ENCODE data around the gene AUNIP.

AUNIP gene

GRCh38 chr1:25875154-25875855 is 16.0 kb upstream of the AUNIP start, which contains the start of gene PAQR7 (continued):
- TF ChIP-seq ZNF155 (tag by site-specific recombination; IDR thresholded peaks at IDR 0.05) = no peak
- no peak for TF ChIP-seq ZBTB49 (tag by site-specific recombination; IDR thresholded peaks at IDR 0.05; ENCODE audit: low read depth)
- TF ChIP-seq ZFHX2 (tag by site-specific recombination; conservative IDR thresholded peaks at IDR 0.05) = peak; percentile 84
- no peak for TF ChIP-seq ZNF114 (tag by site-specific recombination; IDR thresholded peaks at IDR 0.05)
- TF ChIP-seq SALL2 (tag by site-specific recombination; IDR thresholded peaks at IDR 0.05; ENCODE audit: borderline replicate concordance) = no peak
- TF ChIP-seq ZBTB8A (tag by site-specific recombination; IDR thresholded peaks at IDR 0.05) = peak; percentile 92
- TF ChIP-seq TCF7L2 (IDR thresholded peaks at IDR 0.05; ENCODE audit: borderline replicate concordance, low read depth, low read length) = peak; percentile 70; the same call in 1 of the 2 replicates
- no peak for TF ChIP-seq ZNF24 (tag by site-specific recombination; IDR thresholded peaks at IDR 0.05)
- no peak for TF ChIP-seq ZNF548 (tag by site-specific recombination; IDR thresholded peaks at IDR 0.05)
- no peak for TF ChIP-seq ZNF10 (tag by site-specific recombination; IDR thresholded peaks at IDR 0.05)
- TF ChIP-seq SCRT2 (tag by site-specific recombination; IDR thresholded peaks at IDR 0.05) = peak; percentile 91
- TF ChIP-seq ZNF658 (tag by site-specific recombination; IDR thresholded peaks at IDR 0.05) = no peak
- TF ChIP-seq ZNF624 (tag by site-specific recombination; IDR thresholded peaks at IDR 0.05) = no peak
- TF ChIP-seq ZNF292 (tag by site-specific recombination; IDR thresholded peaks at IDR 0.05; ENCODE audit: borderline replicate concordance, low read depth) = no peak
- peak; percentile 83 for TF ChIP-seq ZBTB20 (tag by site-specific recombination; IDR thresholded peaks at IDR 0.05)
- peak; percentile 89 for TF ChIP-seq PATZ1 (tag by site-specific recombination; IDR thresholded peaks at IDR 0.05)
- 0 out of 2 replicates have a peak, but pooled peaks have one; percentile 68 for TF ChIP-seq PRDM2 (tag by site-specific recombination; IDR thresholded peaks at IDR 0.05; ENCODE audit: borderline replicate concordance)
- TF ChIP-seq ZNF416 (tag by site-specific recombination; IDR thresholded peaks at IDR 0.05) = no peak
- TF ChIP-seq ZNF449 (tag by site-specific recombination; IDR thresholded peaks at IDR 0.05) = no peak
- no peak for TF ChIP-seq ZNF274 (IDR thresholded peaks at IDR 0.05; ENCODE audit: low read length)
- TF ChIP-seq ZNF274 (tag by site-specific recombination; IDR thresholded peaks at IDR 0.05; ENCODE audit: borderline replicate concordance) = no peak
- TF ChIP-seq ZNF600 (tag by site-specific recombination; IDR thresholded peaks at IDR 0.05) = 0 out of 2 replicates have a peak, but pooled peaks have one; percentile 45
- TF ChIP-seq ZNF561 (tag by site-specific recombination; IDR thresholded peaks at IDR 0.05; ENCODE audit: borderline replicate concordance) = no peak; the same call in 1 of the 2 replicates
- 0 out of 2 replicates have a peak, but pooled peaks have one; percentile 54 for TF ChIP-seq ZNF423 (tag by site-specific recombination; IDR thresholded peaks at IDR 0.05)
- no peak for TF ChIP-seq ZNF654 (tag by site-specific recombination; IDR thresholded peaks at IDR 0.05; ENCODE audit: low read depth)
- no peak for TF ChIP-seq INSM2 (tag by site-specific recombination; IDR thresholded peaks at IDR 0.05)
- TF ChIP-seq ZNF677 (tag by site-specific recombination; IDR thresholded peaks at IDR 0.05) = peak; percentile 17; the same call in 1 of the 2 replicates
